ENCODE measurements around the gene FAHD1.
"Not testable (repeated sequence)": the region's sequence is repeated elsewhere in the genome, so short reads cannot be mapped to it uniquely, and the experiment has no call there.

FAHD1 gene

GRCh38 chr16:1789643-1790045, 37.4 kb upstream of the FAHD1 start:
- no peak for DNase-seq (ENCODE audit: low spot score)

GRCh38 chr16:1790261-1790610, 36.8 kb upstream of the FAHD1 start:
- DNase-seq (ENCODE audit: low spot score), result no peak

DNA sequence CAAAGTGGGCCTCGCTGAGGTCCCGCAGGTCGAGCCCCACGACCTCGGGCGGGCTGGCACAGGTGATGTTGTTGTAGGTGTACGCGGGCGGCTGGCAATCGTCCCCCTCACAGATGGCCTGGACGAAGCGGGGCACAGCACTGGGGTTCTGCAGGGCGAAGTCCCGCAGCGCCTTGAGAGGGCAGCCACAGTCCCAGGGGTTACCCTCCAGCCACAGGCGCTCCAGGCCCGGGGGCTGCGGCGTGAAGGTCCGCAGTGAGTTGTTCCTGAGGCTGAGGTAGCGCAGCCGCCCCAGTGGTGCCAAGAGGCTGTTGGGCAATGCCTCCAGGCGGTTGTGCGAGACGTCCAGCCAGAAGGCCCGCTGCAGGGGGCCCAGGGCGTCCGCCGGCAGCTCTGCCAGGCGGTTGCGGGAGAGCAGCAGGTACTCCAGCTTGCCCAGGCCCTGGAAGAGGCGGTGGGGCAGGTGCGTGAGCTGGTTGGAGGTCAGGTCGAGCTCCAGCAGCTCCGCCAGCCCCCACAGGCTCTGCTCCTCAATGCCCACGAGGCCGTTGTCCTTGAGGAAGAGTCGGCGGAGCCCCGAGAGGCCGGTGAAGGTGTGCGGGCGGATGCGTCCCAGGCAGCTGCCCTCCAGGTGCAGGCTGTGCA, 36.3 kb upstream of the FAHD1 start:
- DNase-seq (ENCODE audit: low spot score), result no peak

GRCh38 chr16:1791256-1791942, 35.6 kb upstream of the FAHD1 start:
- no peak for DNase-seq (ENCODE audit: low spot score)

DNA sequence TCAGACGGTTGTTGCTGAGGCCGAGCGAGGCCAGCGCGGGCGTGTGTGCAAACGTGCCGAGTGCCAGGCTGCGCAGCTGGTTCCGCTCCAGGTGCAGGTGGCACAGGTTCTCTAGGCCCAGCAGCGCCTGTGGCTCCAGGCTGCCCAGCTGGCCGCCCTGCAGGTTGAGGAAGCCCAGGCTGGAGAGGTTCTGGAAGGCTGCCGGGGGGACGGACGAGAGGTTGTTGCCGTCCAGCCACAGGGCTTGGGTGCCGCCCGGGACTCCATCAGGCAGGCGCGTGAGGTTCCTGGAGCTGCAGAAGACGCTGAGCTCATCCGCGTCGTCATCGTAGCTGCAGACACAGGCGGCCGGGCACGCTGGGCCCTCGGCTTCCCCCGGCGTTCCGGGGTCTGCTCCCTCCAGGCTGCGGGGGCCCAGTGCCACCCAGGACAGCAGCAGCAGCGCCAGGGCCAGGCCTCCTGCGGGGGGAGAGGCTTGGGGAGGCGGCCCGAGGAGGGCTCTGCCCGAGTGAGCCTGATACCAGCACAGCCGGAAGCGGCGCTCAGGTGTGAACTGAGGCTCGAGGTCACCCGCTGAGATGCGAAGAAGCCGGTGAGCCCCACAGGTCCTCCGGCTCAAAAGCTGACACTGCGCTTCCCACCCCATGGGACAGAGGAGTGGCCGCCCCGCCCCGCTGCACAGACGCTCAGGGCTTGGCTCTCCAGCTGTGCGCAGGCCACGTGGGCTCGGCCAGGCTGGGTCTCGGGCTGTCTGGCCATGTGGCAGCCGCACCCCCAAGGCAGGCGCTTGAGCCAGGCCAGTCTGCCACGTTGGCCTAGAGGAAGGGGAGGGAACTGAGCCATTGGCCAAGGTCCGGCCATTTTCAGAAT, 34.8 kb upstream of the FAHD1 start:
- DNase-seq (ENCODE audit: low spot score), result no peak

DNA sequence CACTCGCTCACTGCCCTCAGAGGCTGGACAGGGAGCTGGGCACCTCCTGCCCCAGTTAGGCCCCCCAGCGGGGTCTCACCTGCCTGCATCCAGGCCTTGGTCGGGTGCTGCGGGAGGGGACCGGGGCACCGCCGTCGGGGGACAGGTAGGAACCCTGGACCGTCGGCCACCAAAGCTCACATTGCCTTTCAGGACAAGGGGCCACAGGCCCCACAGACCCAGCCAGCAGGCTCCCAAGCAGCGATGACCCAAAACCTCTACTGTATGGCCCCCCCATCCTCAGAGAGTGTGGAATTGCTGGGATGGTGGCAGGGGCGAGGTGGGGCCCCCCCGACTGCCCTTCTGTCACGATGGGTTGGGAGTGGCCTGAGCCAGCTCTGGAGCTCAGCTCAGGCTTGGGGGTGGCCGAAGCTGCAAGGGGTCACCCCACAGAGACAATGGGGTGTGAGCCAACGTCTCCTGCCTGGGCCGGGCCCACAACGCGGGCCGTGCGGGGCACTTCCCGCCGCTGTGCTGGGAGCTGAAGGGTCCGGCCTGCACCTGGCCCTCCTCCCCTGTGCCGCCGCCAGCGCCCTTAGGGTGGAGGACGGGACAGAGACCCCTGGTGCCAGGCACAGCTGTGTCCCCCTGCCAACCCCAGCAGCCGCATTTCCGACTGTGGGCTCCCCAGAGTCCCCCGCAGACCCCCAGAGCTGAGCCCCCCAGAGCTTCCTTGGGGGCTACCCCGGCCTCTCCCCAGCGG, 34.0 kb upstream of the FAHD1 start:
- no peak for DNase-seq (ENCODE audit: low spot score)

DNA sequence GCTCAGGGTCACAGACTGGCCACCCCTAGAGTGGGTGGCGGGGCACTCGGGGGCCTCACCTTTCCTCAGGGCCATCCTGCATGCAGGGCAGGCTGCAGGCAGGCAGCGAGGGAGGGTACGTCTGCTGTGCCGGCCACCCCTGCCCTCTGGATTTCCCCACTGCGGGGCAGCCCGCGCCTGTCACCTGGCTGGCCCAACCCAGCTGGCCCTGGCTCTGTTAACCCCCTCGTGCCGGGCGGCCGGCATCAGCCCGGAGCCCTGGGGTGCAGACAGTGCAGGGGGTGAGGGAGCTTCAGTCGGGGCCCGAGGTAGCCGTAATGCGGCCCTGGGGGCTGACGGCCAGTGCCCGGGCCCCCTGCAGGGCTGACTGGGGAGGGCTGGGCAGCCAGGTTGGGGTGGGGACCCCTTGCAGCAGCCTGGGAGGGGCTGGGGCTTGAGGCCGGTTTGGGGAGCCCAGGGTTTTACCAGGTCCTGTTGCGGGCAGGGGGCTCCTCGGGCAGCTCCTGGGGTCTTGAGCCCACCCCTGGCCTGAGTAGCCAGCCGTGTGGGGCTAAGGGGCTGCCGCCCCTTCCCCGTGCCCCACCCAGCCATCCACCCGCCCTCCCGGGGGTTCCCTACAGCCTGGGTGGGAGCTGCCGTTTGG, 33.3 kb upstream of the FAHD1 start, which contains the start of gene IGFALS:
Gene IGFALS (minus strand): TSS at position 128 of the 643 bp plus-strand sequence. CDS start 53 bp downstream, at position 75.
- DNase-seq (ENCODE audit: low spot score), result no peak

GRCh38 chr16:1794221-1794871, 32.7 kb upstream of the FAHD1 start:
- DNase-seq (ENCODE audit: low spot score), result no peak

- no peak for DNase-seq (ENCODE audit: low spot score)
Observed at GRCh38 chr16:1794908-1795666, 31.9 kb upstream of the FAHD1 start.

GRCh38 chr16:1799263-1799662, 27.7 kb upstream of the FAHD1 start:
- not testable (repeated sequence) for DNase-seq (ENCODE audit: low spot score)

GRCh38 chr16:1800701-1801100, 26.3 kb upstream of the FAHD1 start:
- DNase-seq (ENCODE audit: low spot score), result no peak

- no peak for DNase-seq (ENCODE audit: low spot score)
Observed at GRCh38 chr16:1807626-1808025, 19.4 kb upstream of the FAHD1 start.

DNA sequence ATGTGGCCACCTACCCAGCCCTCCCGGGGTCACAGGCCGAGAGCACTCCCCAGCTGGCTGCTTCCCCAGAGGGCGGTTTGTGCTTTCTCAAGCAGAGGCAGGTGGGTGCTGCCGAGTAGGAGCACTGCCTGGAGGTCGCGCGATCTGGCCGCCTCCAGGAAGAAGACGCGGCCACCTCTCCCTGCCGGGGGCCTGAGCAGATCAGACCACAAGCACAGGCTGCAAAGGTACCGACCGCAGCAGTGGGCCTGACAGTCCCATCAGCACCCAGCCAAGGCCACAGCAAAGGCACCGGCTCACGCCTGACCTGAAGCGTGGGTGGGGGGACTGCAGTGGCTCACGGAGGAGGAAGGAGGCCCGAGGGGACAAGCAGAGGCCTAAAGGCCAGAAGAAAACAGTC, 18.3 kb upstream of the FAHD1 start:
- no peak for DNase-seq (ENCODE audit: low spot score)

DNA sequence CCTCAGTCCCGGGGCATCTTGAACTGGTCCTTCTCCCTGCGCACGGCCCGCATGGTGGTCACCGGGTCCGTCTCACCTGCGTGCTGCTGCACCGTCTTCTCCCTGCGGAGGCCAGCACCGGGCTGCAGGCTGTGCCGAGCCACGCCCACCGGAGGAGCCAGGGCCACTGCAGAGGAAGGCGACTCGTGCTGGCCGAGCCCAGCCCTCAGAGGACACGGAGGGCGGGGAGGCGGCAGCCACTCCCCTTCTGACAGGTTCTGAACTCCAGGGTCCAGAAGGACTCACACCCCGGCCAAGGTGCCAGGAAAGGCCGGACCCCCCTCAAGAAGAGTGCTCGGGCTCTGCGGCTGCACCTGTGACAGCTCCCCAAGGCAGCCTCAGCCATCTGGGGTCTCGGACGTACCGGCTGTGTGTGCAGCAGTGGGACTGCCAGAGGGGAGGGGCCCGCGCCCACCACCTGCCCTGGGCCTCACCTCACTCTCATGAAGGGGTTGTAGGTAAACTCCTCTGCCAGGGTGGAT, 17.7 kb upstream of the FAHD1 start:
- DNase-seq (ENCODE audit: low spot score), result no peak

DNA sequence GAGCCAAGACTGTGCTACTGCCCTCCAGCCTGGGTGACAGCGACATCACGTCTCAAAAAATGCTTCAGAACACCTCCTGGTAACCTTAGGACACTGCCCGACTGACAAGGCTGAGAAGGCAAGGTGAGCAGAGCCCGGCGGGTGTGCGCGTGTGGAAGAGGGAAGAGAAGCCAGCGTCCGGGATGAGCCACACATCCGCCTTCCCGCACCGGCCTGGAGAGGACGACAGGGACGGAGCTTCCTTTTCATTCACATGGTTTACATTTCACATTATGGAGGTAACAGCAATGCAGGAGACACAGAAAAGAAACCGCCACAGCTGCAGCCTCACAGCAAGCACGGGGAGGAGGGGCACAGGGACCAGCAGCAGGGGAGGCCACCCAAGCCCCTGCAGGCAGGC, 16.9 kb upstream of the FAHD1 start:
- no peak for DNase-seq (ENCODE audit: low spot score)

- DNase-seq (ENCODE audit: low spot score), result no peak
Observed at GRCh38 chr16:1810536-1810935, 16.5 kb upstream of the FAHD1 start.

GRCh38 chr16:1812732-1813163, 14.3 kb upstream of the FAHD1 start:
- DNase-seq (ENCODE audit: low spot score), result no peak

DNA sequence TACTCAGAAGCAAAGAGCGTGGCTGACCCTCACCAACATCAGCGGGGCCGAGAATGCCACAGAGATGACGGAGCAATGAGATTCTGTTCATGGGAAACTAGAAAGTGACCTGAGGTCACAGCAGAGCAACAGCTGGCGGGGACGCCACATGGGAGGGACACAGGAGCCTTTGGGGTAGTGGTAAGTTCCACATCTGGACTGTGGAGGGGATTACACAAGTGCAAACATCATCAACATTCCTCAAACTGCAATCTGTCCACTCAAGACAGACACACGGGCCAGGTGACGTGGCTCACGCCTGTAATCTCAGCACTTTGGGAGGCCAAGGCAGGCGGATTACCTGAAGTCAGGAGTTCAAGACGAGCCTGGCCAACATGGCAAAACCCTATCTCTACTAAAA, 11.5 kb upstream of the FAHD1 start:
- no peak for DNase-seq (ENCODE audit: low spot score)

GRCh38 chr16:1816396-1817275, 10.4 kb upstream of the FAHD1 start:
- no peak for DNase-seq (ENCODE audit: low spot score)

Measured in left forelimb (tissue), 1 donor.